Kidney (tissue), 14 donors: ENCODE measurements around the gene CSTPP1. TPM values are rescaled to one million over a fixed set of nuclear protein-coding genes. Genes with fewer than 3 reads are reported as not detected.

Experiments
- DNase-seq, 5 donors: peaks; one replicate each; pipeline ENCODE4 v3.0.0-alpha.2; 2013 to 2020
- FAIRE-seq: peaks from 2 replicates; lab custom pipeline; 2012; peaks lifted over from hg19 to GRCh38; lab: Jason Lieb, UNC
- H3K27ac ChIP-seq, 2 donors: one replicate each; pipeline ENCODE4 v1.7.0; 2013; ENCODE audit warnings: low read depth in 2 of 2, low read length in 2 of 2, inconsistent platforms in 1 of 2
- H3K27me3 ChIP-seq: one replicate; pipeline ENCODE4 v1.7.1; 2013; ENCODE audit warnings: low read length, inconsistent platforms; ENCODE audit not compliant: control insufficient read depth, insufficient read depth
- H3K36me3 ChIP-seq, 3 donors: one replicate each; pipeline versions ENCODE4 v1.7.0 to v1.7.1; 2013; ENCODE audit warnings: low read length in 3 of 3, control low read depth in 1 of 3, inconsistent platforms in 1 of 3; ENCODE audit not compliant: insufficient read depth in 3 of 3, control insufficient read depth in 2 of 3
- H3K4me1 ChIP-seq, 3 donors: one replicate each; pipeline versions ENCODE4 v1.7.0 to v1.7.1; 2013; ENCODE audit warnings: low read length in 3 of 3, inconsistent platforms in 1 of 3, low read depth in 1 of 3; ENCODE audit not compliant: control insufficient read depth in 2 of 3, insufficient read depth in 2 of 3
- H3K4me3 ChIP-seq, 3 donors: one replicate each; pipeline versions ENCODE4 v1.7.0 to v1.8.1; 2013; ENCODE audit warnings: low read length in 3 of 3, control low read depth in 1 of 3, inconsistent platforms in 1 of 3
- H3K9ac ChIP-seq, 3 donors: one replicate each; pipeline versions ENCODE4 v1.7.0 to v1.7.1; 2013; ENCODE audit warnings: low read length in 3 of 3, control low read depth in 1 of 3, inconsistent platforms in 1 of 3
- H3K9me3 ChIP-seq, 3 donors: one replicate each; pipeline versions ENCODE4 v1.7.0 to v1.7.1; 2013; ENCODE audit warnings: low read length in 3 of 3, control low read depth in 1 of 3, inconsistent platforms in 1 of 3; ENCODE audit not compliant: control insufficient read depth in 2 of 3, insufficient read depth in 1 of 3
- intact Hi-C: fragments of 100-400 bp; cut with DNase I; formaldehyde crosslinking; loops from one replicate; pipeline ENCODE4 v1.11.1; 2022
- polyA plus RNA-seq: library from polyadenylated mRNA; stranded (reverse); fragments of 350-450 nt; fragmentation: Illumina TruSeq; extraction: RNeasy Lipid Tissue Mini Kit (QIAGEN cat#74804); gene quantifications from one replicate; pipeline ENCODE4 v1.2.3, GENCODE V29; 2014; ENCODE audit warnings: low read depth, low replicate concordance; ENCODE audit not compliant: insufficient read depth
- total RNA-seq: library from RNA; stranded (reverse); fragmentation: NEBNext Ultra II Directional; extraction: Animal tissue kit (Norgen Biotek cat#: 25700); gene quantifications from one replicate; pipeline ENCODE4 v1.2.1, GENCODE V29; 2021
- TF ChIP-seq, protein P1 (sequence below): IDR thresholded peaks from 3 replicates; pipeline ENCODE4 v1.5.1; 2012; ENCODE audit warnings: mild to moderate bottlenecking, moderate library complexity, borderline replicate concordance; ENCODE audit not compliant: insufficient read depth; ENCODE audit errors: extremely low read depth
- donor health status: control.
- donor health status: control.
- donor health status: control.
- donor health status: control.
- donor health status: control.
- donor health status: DM: yes; HTN: yes; CAD: no.
- donor health status: Normal renal cell carcinoma (clear cell type).

CSTPP1 gene
- total and polyA plus RNA-seq, 2 donors from 2014 or later = 37.4 to 50.3 TPM

DNA sequence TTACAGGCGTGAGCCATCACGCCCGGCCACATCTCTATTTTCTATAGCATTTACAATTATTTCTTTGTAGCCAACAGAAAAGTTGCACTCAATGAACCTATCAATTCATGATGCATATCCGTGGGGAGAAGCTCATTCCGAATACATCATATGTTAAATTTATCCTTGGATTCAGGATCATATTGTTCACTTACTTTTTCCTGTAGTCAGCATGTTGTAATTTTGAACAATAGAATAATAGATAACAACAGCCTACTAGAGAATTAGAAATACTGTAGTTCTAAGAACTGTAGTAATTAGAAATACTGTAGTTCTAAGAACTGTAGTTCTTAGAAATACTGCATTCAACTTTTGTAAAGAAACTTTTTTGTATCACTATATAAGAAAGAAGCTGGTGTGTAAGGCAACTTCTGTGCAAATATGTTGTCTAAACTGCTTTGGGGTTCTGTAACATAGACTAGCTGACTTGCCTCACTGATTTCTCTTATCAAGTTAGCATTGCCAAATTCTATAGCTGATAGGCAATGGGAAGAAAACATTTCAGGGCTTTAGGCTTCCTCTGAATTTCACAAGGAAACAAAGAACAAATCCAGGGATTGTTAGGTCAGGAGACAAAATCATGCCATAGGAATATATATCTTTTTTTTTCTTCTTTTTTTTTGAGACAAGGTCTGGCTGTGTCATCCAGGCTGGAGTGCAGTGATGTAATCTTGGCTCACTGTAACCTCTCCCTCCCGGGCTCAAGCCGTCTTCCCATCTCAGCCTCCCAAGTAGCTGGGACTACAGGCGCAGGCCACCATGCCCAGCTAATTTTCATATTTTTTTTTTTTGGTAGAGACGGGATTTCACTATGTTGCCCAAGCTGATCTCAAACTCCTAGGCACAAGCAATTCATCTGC lies 91.9 kb downstream of the CSTPP1 start:
- no peak overlapping the region for H3K4me3 ChIP-seq
- intact Hi-C loops = no loop called here
- H3K36me3 ChIP-seq = no peaks in the 10 kb centered on the region
- TF ChIP-seq, protein P1, sequence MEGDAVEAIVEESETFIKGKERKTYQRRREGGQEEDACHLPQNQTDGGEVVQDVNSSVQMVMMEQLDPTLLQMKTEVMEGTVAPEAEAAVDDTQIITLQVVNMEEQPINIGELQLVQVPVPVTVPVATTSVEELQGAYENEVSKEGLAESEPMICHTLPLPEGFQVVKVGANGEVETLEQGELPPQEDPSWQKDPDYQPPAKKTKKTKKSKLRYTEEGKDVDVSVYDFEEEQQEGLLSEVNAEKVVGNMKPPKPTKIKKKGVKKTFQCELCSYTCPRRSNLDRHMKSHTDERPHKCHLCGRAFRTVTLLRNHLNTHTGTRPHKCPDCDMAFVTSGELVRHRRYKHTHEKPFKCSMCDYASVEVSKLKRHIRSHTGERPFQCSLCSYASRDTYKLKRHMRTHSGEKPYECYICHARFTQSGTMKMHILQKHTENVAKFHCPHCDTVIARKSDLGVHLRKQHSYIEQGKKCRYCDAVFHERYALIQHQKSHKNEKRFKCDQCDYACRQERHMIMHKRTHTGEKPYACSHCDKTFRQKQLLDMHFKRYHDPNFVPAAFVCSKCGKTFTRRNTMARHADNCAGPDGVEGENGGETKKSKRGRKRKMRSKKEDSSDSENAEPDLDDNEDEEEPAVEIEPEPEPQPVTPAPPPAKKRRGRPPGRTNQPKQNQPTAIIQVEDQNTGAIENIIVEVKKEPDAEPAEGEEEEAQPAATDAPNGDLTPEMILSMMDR = no peak
- DNase-seq (no peak), FAIRE-seq (no peak)
- H3K4me1 ChIP-seq = no peaks in the 10 kb centered on the region
- no peaks in the 10 kb centered on the region for H3K9me3 ChIP-seq
- no peak overlapping the region for H3K27ac ChIP-seq
- no peak overlapping the region for H3K9ac ChIP-seq
- no peaks in the 10 kb centered on the region for H3K27me3 ChIP-seq

- H3K4me3 ChIP-seq = no peak overlapping the region
- H3K9ac ChIP-seq = no peak overlapping the region
- FAIRE-seq (no peak), DNase-seq (no peak)
- intact Hi-C loops = no loop called here
- H3K9me3 ChIP-seq = no peaks in the 10 kb centered on the region
- no peak overlapping the region for H3K27ac ChIP-seq
- TF ChIP-seq, protein P1 = no peak
- H3K36me3 ChIP-seq = no peaks in the 10 kb centered on the region
- no peaks in the 10 kb centered on the region for H3K27me3 ChIP-seq
- H3K4me1 ChIP-seq = no peaks in the 10 kb centered on the region
Observed at GRCh38 chr11:47033439-47033838, 96.9 kb downstream of the CSTPP1 start.

GRCh38 chr11:47034091-47034490 lies 97.5 kb downstream of the CSTPP1 start:
- Histone ChIP-seq H3K4me3 (no peak overlapping the region), H3K9me3 (no peaks in the 10 kb centered on the region), H3K4me1 (no peaks in the 10 kb centered on the region), H3K27ac (no peak overlapping the region), H3K27me3 (no peaks in the 10 kb centered on the region), H3K36me3 (no peaks in the 10 kb centered on the region), H3K9ac (no peak overlapping the region)
- intact Hi-C loops = no loop called here
- DNase-seq (no peak), FAIRE-seq (no peak)
- TF ChIP-seq, protein P1 = no peak
